Stimulated activated CD8-positive, alpha-beta memory T cell treated with anti-CD3 and anti-CD28 coated beads, Interleukin-2, amount 100 ng/mL, for 48 hours (primary cell): ENCODE results near the gene USP19.

Experiments used
- DNase-seq, 2 donors: peaks; one replicate each; pipeline ENCODE4 v3.0.0-alpha.2; 2020; ENCODE audit warnings: low read depth in 2 of 2

The USP19 gene

GRCh38 chr3:49134471-49135265 is 14.0 kb upstream of the USP19 start:
- DNase-seq, result no peak

- DNase-seq, result no peak
Measured at GRCh38 chr3:49133226-49133951, 12.8 kb upstream of the USP19 start.

- DNase-seq, result no peak
Measured at GRCh38 chr3:49132437-49133225, 12.0 kb upstream of the USP19 start, which contains the start of gene LAMB2. LAMB2 (minus strand) TSS chr3:49133050; CDS start chr3:49132867, 183 bp downstream.

- no peak for DNase-seq
Measured at GRCh38 chr3:49132073-49132436, 11.4 kb upstream of the USP19 start.

- DNase-seq, result no peak
Measured at GRCh38 chr3:49131576-49131975, 11.0 kb upstream of the USP19 start.

GRCh38 chr3:49131040-49131439 is 10.4 kb upstream of the USP19 start:
- no peak for DNase-seq

GRCh38 chr3:49124991-49125670 is 4.5 kb upstream of the USP19 start:
- no peak for DNase-seq

- DNase-seq, result no peak
Measured at GRCh38 chr3:49124203-49124602, 3.6 kb upstream of the USP19 start.

- no peak for DNase-seq
Measured at GRCh38 chr3:49123687-49124086, 3.1 kb upstream of the USP19 start.

- DNase-seq, result no peak
Measured at GRCh38 chr3:49122886-49123545, 2.4 kb upstream of the USP19 start.

- no peak for DNase-seq
Measured at GRCh38 chr3:49122451-49122850, 1.8 kb upstream of the USP19 start.

GRCh38 chr3:49122022-49122421 is 1.4 kb upstream of the USP19 start:
- no peak for DNase-seq

- no peak for DNase-seq
Measured at GRCh38 chr3:49121132-49121736, 611 bp upstream of the USP19 start.

- no peak for DNase-seq
Measured at GRCh38 chr3:49120096-49120437, 556 bp downstream of the USP19 start.

- DNase-seq, result no peak
Measured at GRCh38 chr3:49119439-49119838, 1.2 kb downstream of the USP19 start.

- no peak for DNase-seq
Measured at GRCh38 chr3:49119036-49119435, 1.6 kb downstream of the USP19 start.

GRCh38 chr3:49112262-49112661 is 8.4 kb downstream of the USP19 start:
- DNase-seq, result no peak

- DNase-seq, result no peak
Measured at GRCh38 chr3:49111347-49111746, 9.3 kb downstream of the USP19 start.

GRCh38 chr3:49110780-49111179 is 9.8 kb downstream of the USP19 start:
- DNase-seq, result no peak

GRCh38 chr3:49108346-49108745 is 12.3 kb downstream of the USP19 start:
- DNase-seq, result no peak
